Measurements from ENCODE around the gene TTC7B.
"Not testable (repeated sequence)": the region's sequence is repeated elsewhere in the genome, so short reads cannot be mapped to it uniquely, and the experiment has no call there.

Gene TTC7B

DNA sequence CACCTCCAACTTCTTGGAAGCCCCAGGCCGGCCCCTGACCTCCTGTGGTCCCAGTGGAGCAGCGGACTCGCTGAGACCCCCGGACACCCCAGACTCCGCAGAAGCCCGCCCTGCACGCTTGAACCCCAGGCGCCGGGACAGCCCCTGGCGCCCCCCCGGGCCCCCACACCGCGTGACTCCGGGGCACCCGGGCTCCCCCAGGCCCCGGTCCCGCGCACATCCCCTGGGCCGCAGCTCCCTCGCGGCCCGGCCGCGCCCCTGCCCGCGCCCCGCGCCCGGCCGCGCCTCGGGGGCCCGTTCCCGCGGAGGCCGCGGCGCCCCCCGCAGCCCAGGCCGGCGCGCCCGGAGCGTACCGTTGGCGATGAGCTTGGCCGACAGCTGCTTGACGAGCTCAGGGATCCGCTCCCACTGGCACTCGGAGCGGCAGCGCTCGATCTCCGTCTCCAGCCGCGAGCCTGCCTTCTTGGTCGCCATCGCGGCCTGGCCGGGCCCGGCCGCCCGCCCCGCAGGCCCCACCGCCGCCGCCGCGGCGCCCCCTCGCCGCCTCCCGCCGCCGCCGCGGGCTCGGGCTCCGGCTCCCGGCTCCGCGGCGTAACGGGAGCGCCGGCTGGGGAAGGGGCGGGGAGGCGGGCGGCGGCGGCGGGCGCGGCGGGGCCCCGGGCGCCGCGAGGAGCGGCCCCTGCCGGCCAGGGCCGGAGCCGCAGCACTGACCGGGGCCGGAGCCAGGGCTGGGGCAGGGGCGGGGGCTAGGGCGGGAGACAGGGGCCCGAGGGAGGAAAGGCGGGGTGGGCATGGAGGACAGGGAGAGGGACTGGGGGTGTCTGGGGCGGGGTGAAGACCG is at the start of gene TTC7B:
Gene TTC7B, minus strand, starts transcription at position 609 of the 841 bp plus-strand sequence. Its CDS starts 135 bp downstream, at position 474.
- no peak for DNase-seq (ENCODE audit: low read depth in 2 of 2)

DNA sequence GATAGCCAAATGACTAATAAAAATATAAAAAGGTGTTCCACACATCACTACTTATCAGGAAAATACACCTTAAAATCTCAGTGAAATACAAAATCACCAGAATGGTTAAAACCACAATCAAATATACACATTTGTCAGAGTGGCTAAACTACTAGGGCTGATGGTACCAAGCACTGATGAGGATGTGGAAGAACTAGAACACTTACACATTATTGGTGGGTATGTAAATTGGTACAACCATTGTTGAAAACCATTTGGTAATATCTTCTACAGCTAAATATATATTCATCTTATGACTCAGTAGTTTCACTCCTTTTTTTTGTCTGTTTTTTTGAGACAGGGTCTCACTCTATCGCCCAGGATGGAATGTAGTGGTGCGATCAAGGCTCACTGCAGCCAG is 48.5 kb upstream of the TTC7B start:
- no peak for DNase-seq (ENCODE audit: low read depth in 2 of 2)

DNA sequence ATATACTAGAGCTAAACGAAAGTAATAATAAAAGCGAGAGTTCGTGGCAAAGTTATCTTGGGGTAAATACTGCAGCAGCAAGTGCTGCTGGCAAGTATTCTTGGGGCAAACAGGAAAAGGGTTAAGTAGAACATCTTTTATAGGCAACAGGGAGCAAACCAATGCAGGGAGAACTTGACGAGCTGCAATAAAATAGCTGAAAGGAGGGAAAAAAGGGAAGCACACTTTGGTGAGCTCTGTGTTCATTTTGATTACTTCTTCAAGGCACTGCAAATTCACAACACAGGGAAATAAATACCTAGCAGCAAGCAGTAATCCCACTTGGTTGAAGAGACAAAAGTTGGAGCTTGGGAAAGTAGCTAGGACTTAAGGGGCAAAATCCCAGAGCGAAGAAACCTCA is 42.3 kb upstream of the TTC7B start:
- DNase-seq (ENCODE audit: low read depth in 2 of 2): no peak

DNA sequence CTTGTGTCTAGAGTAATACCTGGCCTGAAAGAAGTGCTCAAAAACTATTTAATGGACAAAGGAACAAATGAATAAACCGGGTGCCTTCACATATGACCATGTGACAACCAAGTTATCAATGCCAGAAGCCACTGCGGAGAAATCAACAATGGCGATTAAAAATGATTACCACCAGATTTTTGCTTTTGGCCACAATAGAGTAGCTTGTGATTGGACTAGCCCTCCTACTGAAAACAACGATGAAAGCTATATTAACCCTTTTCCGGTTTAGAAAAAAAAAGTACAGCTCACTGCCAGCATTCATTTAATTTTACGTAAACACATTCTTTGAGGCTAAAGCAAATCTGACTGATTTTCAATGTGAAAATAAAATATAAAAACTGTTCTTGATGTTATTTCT is 41.6 kb upstream of the TTC7B start:
- no peak for DNase-seq (ENCODE audit: low read depth in 2 of 2)

DNA sequence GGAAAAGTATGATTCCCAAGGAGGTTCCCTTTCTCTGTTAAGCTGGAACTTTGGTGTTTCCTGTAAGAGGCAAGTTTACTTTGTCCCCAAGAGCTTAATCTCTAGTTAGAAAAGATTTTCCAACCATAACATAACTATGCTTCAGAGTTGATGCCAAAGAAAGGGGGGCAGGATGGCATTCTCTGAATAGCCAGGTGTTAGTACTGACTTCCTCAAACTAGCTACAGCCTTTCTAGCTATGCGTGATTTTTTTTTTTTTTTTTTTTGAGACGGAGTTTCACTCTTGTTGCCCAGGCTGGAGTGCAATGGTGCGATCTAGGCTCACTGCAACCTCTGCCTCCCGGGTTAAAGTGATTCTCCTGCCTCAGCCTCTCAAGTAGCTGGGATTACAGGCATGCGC is 39.9 kb upstream of the TTC7B start:
- not testable (repeated sequence) for DNase-seq (ENCODE audit: low read depth in 2 of 2)

- no peak for DNase-seq (ENCODE audit: low read depth in 2 of 2)
Observed at GRCh38 chr14:90853116-90853515, 36.9 kb upstream of the TTC7B start.

DNA sequence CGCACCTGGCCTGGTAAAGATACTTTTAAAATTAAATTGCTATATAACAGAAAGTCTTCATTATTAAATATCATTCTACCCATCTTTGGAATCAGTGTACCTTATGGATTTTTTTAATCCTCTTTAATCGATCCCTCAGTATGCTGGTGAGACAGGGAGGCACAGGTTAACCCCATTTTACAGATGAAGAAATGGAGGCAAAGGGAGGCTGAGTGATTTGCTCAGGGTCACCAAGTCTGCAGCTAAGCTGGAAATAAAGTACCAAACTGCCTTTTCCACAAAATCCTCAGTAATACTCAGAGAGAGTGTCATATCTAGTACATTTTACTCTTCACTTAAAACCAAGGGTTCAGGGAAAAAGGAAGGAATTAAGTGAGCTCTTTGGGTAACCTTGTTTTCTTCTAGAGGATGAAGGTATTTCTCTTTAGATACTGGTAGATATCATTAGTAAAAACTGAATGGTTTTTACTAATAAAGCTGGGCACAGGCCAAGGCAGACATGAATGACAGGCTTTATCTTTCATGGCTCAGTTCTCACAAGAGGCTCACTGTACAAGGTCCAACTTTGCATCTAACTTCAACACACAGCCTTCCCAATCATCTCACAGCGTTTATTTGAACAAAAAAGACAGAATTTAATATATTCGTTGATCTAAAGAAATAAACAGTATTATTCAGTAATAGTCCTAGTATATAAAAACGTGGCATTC is 35.3 kb upstream of the TTC7B start:
- DNase-seq (ENCODE audit: low read depth in 2 of 2): no peak

- DNase-seq (ENCODE audit: low read depth in 2 of 2): no peak
Observed at GRCh38 chr14:90850487-90850886, 34.3 kb upstream of the TTC7B start.

DNA sequence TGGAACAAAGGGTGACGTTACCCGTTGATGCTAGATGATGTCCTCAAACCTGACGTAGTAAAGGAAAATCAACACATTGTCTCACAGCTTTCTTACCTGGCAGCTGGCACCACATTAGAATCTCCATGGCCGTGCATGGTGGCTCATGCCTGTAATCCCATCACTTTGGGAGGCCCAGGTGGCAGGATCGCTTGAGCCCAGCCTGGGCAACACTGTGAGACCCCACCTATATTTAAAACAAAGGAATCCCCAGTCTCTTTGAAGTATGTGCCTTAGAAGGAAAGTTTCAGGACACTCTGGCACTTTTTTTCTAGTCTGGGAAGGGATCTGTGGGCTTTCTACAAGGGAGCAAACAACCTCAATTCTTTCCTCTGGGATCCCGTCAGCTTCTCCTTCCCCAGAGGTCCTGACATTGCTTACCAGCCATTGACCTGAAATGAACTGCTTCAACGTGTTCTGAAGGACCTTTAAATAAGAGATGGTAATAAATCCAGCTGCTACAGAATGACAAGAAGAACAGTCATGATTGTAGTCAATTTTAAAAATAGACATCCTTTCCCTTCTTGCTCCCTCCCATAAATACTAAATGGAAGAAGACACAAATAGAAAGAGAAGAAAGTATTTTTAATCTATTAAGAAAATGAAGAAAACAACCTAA is 33.7 kb upstream of the TTC7B start:
- no peak for DNase-seq (ENCODE audit: low read depth in 2 of 2)

DNA sequence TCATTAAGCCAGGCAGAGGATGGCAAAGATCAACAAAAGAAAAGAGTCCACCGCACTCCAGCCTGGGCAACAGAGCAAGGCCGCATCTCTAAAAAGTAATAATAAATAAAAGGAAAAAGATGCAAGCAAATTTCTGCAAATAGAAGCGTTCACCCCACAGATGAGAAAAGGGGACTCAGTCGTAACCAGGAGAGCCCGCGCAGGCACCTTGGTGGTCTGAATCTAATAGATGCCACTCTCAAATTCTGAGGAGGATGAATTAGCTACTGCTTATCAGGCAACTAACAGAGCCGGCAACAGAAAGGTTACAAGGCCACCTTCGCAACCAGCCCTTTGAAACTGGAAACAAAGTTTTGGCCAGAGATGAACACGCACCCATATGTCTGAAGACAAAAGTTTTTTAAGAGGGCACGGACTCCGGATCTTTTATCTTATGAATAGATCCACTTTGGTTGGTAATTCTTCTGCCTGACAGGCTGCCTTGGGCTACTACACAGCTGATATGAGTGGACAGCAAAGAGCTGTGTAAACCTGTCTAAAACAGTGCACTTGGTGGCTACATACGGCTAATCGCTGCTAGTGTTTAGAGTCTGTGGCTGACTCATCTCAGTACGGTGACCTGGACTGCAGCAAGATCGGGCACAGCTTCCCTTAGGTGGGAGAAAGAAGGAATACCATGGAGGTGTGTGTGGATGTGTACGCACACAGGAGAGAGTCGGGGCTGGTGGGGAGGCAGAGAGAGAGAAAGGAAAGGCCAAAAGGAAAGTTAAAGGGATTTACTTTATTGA is 32.9 kb upstream of the TTC7B start:
- DNase-seq (ENCODE audit: low read depth in 2 of 2): no peak

- no peak for DNase-seq (ENCODE audit: low read depth in 2 of 2)
Observed at GRCh38 chr14:90846511-90846910, 30.3 kb upstream of the TTC7B start.

GRCh38 chr14:90844321-90844720 is 28.1 kb upstream of the TTC7B start:
- no peak for DNase-seq (ENCODE audit: low read depth in 2 of 2)

DNA sequence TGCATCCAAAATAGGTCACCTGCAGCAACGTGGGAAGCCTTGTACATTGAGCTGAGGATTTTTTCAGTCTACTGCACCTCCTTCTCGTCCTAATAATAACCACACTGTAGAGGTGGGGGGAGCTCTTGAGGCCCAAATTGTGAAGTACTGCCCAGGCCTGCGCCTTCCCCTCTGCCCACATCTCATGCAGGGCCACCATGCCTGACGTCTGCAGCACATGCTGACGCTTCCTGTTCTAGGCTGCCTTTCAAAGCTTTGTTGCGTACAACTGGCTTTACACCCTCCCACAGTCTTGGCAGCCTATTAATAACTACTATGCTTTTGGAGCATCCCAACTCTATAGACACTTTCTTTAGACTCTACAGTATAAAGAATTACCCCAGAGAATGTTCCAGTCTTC is 26.5 kb upstream of the TTC7B start:
- no peak for DNase-seq (ENCODE audit: low read depth in 2 of 2)

GRCh38 chr14:90840667-90841066 is 24.4 kb upstream of the TTC7B start:
- not testable (repeated sequence) for DNase-seq (ENCODE audit: low read depth in 2 of 2)

DNA sequence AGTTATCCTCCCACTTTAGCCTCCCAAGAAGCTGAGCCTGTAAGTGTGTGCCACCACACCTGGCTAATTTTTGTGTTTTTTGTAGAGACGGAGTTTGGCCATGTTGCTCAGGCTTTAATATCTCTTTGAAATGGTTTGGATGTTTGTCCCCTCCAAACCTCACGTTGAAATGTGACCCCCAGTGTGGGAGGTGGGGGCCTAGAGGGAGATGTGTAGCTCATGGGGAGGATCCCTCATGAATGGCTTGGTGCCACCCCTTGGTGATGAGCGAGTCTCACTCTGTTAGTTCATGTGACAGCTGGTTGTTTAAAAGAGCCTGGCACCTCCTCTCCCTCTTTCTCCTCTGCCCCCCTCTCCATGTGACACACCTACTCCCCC is 23.6 kb upstream of the TTC7B start:
- DNase-seq (ENCODE audit: low read depth in 2 of 2): no peak

DNA sequence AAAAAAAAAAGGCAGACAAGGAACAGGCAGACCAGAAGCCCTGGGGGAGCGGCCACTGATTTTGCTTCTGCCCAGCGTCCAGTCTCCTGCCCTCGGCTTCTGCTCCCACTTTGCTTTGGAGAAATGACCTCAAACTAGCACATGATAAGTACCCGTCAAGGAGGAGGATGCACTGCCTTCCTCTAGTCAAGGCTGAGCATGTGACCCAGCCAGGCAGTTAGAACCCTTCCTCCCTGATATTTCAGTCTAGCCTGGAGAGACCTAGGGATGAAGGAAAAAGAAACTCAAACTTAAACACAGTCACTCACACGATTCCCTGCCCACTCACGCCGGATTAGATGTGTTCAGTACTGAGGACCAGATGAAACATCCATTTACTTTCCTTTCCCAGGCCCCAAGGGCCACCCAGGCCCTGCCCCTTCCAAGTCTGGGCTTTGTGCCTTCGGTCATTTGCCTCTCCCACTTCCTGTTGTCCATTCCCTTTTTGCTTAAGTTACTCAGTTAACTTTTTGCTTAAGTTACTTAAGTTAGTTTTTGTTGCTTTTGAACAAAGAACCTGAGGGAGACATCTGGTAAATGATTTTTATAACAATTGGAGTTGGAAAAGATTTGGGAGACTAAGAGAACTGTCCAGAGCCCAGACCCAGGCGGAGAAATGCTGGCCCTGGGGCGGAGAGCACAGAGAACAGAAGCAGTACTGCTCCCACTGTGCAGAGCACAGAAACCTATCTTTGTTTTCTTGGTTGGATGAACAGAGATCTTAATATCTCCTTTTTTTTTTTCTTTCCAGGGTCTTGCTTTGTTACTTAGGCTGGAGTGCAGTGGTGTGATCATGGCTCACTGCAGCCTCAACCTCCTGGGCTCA is 23.0 kb upstream of the TTC7B start:
- DNase-seq (ENCODE audit: low read depth in 2 of 2): no peak

DNA sequence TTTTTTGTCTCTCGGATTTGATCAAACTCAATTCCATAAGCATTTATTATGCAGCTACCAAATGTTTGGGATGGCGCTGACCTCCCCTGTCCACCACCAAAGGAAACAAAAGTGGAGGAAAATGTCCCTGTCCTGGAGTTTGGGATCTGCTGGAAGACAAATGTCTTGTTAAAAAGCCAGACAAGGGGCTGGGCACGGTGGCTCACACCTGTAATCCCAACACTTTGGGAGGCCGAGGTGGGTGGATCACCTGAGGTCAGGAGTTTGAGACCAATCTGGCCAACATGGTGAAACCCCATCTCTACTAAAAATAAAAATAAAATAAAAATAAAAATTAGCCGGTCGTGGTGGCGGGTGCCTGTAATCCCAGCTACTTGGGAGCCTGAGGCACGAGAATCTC is 22.3 kb upstream of the TTC7B start:
- not testable (repeated sequence) for DNase-seq (ENCODE audit: low read depth in 2 of 2)

DNA sequence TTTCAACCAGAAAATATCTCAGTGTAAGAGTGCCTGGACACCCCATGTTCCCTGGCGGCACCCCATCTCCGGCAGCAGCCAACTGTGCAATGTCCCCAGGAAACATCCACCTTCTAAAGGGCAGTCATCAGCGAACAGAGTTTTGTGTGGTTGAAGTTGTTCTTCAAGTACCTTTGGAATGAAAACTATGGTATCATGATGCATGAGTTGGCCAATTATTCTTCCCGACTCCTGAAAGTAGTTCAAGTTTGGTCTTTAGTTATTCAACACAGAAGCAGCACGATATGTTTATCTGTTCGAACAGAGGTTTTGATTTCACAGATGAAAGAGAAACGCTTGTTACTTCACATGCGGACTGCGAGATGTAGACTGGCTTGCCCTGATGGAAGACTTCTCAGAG is 21.1 kb upstream of the TTC7B start:
- DNase-seq (ENCODE audit: low read depth in 2 of 2): no peak

- no peak for DNase-seq (ENCODE audit: low read depth in 2 of 2)
Observed at GRCh38 chr14:90836692-90837063, 20.4 kb upstream of the TTC7B start.

GRCh38 chr14:90831821-90832220 is 15.6 kb upstream of the TTC7B start:
- DNase-seq (ENCODE audit: low read depth in 2 of 2): no peak

All from stimulated activated CD4-positive, alpha-beta T cell treated with anti-CD3 and anti-CD28 coated beads, Interleukin-12 subunit alpha, Interleukin-12 subunit beta, amount 100 ng/mL, for 24 hours (primary cell).